ENCODE measurements around the gene ALAS1.

- no peak for TF ChIP-seq CTCF (IDR thresholded peaks at IDR 0.05; ENCODE audit: low read length)
- no peak for TF ChIP-seq EZH2 (IDR thresholded peaks at IDR 0.05; ENCODE audit: borderline replicate concordance, low read length)
Observed at GRCh38 chr3:52248165-52248541, 50.2 kb downstream of the ALAS1 start.
